GM19025 (cell line): ENCODE results near the gene ARHGAP27.
"Not testable (repeated sequence)": the region's sequence is repeated elsewhere in the genome, so short reads cannot be mapped to it uniquely, and the experiment has no call there.

Experiments
- ATAC-seq: cut with Tn5 transposase; IDR thresholded peaks from one replicate; pipeline ENCODE4 v1.9.1; 2021; ENCODE audit warnings: mild to moderate bottlenecking, low read depth, moderate library complexity; ENCODE audit not compliant: unreplicated experiment

ARHGAP27 gene

GRCh38 chr17:45447650-45448049 is 15.0 kb upstream of the ARHGAP27 start:
- ATAC-seq: not testable (repeated sequence)

- not testable (repeated sequence) for ATAC-seq
Observed at GRCh38 chr17:45446872-45447625, 14.4 kb upstream of the ARHGAP27 start.

- ATAC-seq: not testable (repeated sequence)
Observed at GRCh38 chr17:45445901-45446743, 13.5 kb upstream of the ARHGAP27 start.

- not testable (repeated sequence) for ATAC-seq
Observed at GRCh38 chr17:45444856-45445820, 12.5 kb upstream of the ARHGAP27 start.

GRCh38 chr17:45444301-45444700 is 11.6 kb upstream of the ARHGAP27 start:
- ATAC-seq: not testable (repeated sequence)

GRCh38 chr17:45443371-45444260 is 10.9 kb upstream of the ARHGAP27 start:
- ATAC-seq: not testable (repeated sequence)

GRCh38 chr17:45441526-45442310 is 9.0 kb upstream of the ARHGAP27 start:
- ATAC-seq: no peak

GRCh38 chr17:45440839-45441515 is 8.3 kb upstream of the ARHGAP27 start:
- ATAC-seq: peak; percentile 63

GRCh38 chr17:45440161-45440778 is 7.6 kb upstream of the ARHGAP27 start:
- no peak for ATAC-seq

- ATAC-seq: no peak
Observed at GRCh38 chr17:45438931-45439610, 6.4 kb upstream of the ARHGAP27 start.

GRCh38 chr17:45437465-45438283 is 5.0 kb upstream of the ARHGAP27 start:
- no peak for ATAC-seq

- ATAC-seq: no peak
Observed at GRCh38 chr17:45436625-45437464, 4.2 kb upstream of the ARHGAP27 start.

- no peak for ATAC-seq
Observed at GRCh38 chr17:45436161-45436560, 3.5 kb upstream of the ARHGAP27 start.

GRCh38 chr17:45435481-45435880 is 2.8 kb upstream of the ARHGAP27 start:
- no peak for ATAC-seq

- ATAC-seq: no peak
Observed at GRCh38 chr17:45433159-45433535, 477 bp upstream of the ARHGAP27 start.
